T1000 (cell line): Measurements from ENCODE around the gene HAAO.

ENCODE experiments used
- DNase-seq: peaks from one replicate; lab custom pipeline; 2025; ENCODE audit warnings: mixed read lengths; lab: John Stamatoyannopoulos, UW

Gene HAAO

DNA sequence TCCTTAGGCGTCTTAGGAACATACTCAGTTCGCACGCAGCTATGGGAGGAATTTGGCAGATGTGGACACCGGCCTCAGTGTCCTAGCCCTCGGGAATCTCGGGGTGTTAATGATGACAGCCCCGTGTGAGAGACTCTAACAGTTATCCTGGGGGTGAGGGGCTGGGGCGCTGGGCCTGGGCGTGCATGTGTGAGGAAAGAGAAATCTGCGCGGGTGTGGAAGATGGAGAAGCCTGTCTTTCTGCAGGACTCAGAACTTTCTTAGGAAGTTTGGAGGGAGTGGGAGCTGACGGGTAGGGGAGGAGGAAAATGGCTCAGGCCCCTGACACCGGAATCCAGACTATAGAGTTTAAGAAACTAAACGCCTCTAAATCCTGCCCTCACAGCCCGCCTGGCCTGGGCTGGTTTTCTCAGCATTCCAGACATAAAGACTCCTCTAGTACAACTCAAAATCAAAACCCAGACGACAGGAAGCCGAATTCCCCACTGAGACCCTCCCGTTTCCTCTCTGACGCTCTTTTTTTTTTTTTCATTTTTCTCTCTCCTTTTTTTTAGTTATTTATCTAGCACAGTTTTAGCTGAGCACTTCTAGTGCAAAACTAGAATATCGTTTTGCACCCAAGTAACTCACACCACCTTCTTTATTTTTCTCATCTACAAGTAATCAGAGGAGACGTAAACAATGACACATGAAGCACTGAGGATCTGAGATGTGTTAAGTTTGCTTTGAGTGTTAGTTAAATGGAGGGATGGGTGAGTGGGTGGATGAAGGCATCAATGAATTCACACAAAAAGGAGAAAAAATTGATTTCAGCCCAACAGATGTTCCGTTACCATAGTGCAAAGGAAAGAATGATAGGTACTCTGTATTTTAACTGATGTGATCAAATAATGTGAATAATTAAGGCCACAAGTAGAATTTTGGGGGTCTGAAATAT lies 1.2 kb upstream of the HAAO start:
- no peak for DNase-seq

DNA sequence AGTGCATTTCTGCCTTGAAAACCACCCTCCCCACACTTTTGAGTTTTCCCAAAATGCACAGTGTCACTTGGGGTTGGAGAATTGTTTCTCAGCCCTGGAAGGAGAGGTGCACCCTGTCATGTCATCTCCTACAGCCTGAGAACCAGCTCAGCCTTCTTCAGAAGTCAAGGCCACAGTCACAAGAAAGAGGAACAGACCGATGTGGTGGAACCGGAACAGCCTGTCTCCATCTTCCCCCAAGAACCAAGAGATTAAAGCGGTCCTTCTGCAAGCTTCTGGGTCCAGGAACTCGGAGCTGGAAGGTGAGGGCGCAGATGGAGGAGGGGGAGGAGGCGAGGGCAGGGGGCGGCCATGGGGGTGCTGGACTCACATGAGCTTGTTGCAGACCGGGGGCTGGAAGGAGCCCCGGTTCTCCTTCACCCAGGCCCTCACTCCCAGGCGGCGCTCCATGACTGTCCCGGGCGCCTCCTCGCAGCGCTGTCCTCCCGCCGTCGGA lies 248 bp downstream of the HAAO start:
- no peak for DNase-seq

DNA sequence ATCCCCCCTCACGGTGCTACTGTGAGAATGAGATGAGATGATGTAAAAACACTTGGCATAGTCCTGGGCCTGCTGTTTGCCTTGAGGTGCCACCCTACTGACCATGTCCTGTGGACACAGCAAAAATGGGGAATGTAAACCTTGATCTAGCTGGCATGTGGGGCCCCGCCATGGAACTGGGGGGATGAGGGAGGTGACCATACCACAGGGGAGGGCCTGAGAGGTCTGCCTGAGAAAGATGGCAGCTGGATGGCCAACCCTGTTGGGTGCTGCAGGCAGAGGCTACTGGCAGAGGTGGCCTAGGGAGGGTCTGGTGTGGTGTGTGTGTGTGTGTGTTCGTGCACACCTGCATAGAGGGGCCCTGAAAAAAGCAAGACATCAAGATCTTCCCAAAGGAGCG lies 777 bp downstream of the HAAO start:
- no peak for DNase-seq

DNA sequence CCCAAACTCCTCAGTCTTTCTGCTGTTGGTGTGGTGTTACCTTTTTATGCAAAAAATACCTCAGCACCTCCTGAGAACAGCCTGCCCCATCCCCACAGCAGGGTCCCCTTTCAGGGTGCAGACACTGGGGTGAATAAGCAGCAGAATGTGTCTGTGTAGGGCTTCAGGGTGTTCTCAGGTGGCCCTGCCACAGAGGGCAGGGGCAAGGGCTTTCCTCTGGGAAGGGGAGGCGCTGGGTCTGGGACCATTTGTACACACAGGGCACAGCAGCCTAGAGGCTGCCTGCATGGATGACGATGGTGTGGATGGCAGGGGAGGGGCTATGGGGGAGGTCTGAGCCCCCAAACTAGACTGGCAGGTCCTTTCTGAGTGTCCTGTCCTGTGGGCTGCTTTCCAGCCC lies 2.6 kb downstream of the HAAO start:
- DNase-seq = no peak

DNA sequence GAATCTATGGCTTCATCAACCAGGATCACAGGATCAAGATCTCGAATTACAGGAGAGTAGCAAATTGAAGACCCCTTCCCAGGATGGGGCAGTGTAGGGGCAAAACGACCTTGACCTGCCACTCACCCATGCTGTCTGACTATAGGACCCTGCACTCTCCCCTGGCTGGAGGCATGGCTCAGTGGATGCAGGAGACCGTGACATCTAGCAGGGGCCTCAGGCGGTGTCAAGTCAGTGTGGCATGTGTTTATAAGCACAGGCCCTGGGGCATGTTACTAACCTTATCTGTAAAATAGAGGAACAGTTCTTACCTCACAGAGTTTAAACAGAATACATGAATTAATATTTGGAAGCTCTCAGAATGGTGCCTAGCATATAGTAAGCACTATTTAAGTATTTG lies 3.5 kb downstream of the HAAO start:
- DNase-seq = no peak

DNA sequence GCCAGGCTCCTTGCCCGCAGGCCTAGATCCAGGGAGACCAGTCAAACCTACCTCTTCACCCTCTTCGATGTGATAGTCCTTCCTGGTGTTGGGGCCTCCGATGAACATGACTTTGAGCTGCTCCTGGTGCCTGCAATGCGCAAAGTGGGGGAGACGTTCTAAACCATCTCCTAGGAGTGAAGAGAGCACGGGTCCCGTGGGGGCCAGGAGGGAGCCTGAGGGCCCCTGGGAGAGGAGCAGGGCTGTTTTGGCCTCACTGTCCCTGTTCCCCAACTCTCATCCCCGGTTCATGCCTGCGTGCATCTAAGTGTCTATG lies 3.9 kb downstream of the HAAO start:
- DNase-seq = no peak

DNA sequence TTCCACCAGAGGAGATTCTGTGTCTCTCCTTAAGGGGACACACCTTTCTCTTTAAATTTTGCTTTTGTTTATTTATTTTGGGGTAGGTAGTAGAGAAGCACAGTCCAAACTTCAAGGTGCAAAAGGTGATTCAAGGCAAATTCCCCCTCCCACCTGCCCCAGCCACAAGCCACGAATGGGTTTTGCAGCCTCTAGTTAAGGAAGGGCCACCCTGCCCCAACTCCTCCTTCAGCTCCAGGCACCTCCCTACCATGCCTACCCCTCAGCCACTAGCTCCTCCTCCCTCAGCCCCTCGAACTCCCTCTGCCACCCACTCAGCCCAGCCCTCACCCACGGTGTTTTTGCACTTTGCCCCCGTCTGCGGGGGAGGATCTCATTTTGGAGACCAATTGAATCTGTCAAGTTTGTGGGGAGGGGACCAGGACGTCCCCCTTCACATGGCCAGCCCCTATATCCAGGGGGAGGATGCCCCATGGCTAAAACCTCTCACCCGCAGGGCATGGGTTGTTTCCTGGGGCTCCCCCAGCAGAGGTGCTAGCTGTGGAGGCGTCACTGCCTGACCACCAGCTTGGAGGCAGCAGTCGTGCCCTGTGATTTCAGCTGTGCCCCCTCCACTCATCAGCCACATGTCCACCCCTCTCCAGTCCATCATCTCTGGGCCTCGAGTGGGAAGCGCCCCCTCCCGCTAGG lies 4.5 kb downstream of the HAAO start:
- DNase-seq = no peak

DNA sequence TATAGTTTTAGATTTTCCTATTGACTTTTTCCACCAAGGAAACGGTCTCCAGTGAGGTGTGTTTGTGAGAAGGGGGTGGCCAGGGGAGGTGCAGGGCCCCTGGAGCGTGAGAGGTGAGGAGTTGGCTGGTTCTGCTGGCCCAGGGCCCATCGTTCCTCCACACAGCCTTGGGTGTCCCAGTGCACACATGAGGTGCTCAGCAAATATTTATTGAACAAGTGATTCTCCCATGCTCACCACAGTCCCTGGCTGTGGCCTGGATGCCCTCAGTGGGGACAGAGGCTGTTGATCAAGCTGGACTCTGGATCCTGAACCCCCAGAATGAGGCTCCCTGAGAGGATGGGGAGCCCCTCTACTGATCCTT lies 5.0 kb downstream of the HAAO start:
- DNase-seq = no peak

DNA sequence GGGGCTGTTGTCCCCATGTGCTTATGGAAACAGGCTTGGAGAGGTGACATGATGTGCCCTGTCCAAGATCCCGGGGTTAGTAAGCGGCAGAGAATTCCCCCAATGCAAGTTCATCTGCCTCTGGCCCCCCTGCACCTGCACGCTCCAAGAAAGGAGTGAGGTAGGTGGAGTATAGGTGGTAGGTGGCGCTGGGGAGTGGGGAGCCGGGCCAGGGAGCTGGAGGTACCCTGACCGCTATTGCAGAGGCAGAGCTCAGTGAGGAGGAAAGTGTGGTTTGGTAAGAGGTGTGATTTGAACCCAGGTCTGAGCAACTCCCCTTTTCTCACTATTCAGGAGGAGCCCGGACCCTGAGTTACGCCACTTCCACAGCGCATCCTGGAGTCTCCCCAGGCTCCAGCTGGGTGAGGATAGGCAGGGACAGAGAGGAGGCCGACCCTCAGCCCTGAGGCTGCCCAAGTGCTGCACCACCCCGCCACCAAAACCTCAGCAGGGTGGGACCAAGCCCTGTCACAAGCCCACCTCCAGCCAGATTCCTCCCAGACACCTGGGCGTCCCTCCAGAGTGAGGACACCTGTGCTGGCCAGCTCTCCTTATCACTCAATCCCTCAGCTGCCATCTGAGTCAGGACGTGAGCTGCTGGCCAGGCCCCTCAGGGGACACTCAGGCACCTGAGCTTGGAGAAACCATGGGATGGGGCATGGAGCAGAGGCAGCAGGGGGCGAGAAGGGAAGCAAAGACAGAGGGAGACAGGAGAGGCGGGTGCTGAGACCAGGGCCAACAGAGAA lies 5.6 kb downstream of the HAAO start:
- no peak for DNase-seq

DNA sequence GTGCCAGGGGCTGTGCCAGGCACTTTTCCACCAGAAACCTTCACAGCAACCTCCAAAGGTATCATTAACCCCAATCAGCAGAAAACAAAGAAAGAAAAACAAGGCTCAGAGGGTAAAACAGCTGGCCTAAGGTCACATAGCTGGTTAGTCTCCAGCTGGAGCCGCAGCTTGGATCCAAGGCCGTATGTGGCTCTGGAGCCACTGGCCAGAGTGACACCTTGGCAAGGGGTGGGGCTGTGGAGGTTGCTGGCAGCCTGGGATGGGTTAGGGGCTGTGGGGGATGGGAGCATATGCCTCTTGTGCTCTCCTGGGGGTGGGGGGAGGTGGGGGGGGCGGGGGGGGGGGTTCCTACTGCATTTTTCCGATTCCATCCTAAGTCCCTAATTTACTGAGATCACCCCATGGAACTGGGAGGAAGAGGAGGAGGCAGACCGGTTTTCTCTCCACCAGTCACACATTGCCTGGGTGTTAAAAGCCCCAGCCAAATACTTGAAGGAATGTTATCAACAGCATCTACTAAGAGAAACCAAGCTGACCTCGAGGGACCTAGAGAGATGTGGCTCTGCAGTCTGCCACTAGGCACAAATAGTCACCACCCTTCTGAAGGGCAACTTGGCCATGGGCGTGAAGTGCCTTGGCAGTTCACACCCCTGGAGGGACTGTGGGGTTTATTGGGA lies 8.0 kb downstream of the HAAO start:
- DNase-seq = no peak

DNA sequence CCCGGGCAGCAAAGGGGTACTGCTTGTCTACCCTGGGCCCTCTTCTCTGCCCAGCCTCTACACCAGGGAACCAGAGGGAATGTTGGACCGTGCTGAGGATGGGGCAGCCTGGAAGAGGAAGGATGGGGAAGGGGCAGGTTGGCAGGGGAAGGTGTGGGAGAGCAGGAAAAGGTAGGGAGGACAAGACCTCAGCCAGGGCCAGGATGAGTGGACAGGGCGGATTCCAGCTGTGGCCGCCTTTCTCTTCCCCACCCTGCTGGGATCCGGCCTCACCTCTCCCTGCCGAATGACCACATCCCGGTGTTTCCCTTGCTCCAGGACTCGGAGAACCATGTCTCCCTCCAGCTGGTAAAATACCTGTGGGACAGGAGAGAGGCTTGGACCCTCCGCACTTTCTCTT lies 8.9 kb downstream of the HAAO start:
- DNase-seq = no peak

DNA sequence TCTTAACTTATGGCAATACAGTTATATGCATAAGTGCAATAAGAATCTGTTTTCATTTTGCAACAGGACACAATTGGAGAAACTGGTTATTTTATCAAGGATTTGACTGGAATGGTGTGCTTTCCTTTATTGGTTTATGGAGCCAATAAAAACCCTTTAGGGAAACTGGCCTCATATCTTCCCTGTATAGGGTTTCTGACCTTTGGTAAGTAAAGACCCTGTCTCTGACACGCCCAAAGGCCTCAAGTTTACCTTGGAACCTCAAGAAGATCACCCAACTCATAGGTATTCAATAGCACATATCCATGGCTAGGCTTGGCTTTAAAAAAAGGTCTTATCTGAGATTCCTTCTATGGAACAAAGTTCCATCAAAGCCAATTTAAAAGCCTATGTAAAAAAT lies 11.2 kb downstream of the HAAO start:
- no peak for DNase-seq

DNA sequence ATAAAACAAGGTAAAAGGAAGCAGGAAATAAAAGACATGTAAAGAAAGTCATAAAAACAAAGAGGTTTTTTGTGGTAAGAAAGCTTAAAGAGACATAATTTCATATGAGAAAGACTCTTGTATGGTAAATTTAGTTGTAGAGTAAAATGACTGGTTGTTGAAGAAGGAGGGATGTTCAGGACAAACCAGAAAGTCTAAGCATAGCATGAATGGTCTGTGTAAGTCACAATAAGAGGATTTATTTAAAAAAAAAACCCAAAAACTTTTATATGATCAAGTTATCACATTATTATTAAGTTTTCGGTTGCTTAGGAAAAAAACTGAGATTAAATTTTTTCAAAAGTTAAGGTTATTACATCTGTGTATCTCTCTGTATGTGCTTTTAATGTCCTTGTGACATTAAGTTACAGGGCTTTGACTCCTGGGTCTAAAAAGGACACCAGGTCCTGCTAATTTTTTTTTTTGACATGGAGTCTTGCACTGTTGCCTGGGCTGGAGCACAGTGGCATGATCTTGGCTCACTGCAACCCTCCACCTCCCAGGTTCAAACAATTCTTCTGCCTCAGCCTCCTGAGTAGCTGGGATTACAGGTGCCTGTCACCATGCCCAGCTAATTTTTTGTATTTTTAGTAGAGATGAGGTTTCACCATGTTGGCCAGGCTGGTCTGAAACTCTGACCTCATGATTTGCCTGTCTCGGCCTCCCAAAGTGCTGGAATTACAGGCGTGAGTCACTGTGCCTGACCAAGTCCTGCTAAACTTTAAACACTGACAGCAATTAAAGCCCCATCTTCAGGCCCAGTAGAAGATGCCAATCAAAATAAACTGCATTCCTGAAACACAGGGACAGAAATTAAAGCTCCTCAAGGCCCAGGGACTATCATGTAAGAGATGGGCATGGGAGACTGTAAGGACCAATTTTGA lies 14.2 kb downstream of the HAAO start:
- DNase-seq = peak; percentile 26

DNA sequence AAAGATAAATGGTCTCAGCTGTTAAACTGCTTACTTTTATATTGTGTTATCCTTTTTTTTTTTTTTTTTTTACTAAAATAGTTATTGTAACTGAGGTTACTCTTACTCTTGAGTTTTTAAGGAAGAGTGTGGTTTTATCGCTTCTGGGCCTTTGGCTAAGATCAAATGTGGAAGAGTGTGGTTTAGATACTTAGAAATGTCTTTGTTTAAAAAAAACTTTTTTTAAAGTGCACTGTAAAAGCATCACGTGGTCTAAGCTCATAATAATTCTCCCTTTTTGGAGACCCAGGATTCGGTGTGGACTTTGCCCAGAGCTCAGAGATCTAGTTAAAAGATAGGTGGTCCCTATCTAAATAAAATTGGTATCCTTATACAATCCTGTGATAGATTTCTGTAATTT lies 16.6 kb downstream of the HAAO start:
- DNase-seq = no peak

DNA sequence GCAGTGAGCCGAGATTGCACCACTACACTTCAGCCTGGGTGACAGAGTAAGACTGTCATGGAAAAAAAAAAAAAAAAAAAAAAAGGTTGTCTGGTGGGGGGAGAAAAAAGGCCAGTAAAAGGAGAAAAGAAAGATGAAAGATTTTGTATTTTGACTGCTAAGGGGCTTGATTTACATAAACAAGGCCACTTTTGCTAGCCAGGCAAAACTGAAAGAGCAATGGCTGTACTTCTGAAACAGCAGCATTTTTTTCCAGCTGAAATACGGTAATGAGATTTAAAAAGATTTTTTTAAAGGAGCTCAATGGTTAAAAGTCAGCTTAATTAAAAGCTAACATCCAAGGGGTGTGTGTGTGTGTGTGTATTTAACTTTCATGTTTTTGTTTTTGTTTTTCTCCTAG lies 17.2 kb downstream of the HAAO start:
- no peak for DNase-seq

DNA sequence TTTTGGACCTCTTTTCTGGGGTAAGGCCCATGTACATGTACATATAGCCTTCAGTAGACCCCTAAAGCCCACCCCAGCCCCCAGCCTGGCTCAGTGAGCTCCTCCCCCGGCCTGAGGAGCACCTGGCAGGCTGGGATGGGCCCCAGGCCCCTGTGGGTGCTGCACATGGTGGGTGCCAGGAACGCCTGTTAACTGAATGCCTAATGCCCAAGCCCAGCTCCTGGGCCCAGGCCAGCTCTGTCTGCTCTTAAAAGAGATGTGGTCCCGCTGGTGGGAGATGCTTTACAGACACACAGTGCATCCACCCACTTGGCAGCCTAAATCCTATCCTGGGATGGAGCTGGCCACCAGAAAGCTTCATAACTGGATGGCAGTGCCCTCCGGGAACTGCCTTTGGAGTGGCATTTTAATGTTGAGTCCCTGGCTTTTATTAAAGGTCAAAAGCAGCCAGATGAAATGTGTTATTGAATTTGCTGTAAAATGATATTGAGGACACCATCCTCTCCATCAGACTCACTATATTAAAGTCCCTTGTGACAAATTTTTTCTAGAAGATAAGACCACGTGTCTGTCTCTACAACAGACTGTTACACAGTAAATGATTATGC lies 20.7 kb downstream of the HAAO start:
- no peak for DNase-seq

DNA sequence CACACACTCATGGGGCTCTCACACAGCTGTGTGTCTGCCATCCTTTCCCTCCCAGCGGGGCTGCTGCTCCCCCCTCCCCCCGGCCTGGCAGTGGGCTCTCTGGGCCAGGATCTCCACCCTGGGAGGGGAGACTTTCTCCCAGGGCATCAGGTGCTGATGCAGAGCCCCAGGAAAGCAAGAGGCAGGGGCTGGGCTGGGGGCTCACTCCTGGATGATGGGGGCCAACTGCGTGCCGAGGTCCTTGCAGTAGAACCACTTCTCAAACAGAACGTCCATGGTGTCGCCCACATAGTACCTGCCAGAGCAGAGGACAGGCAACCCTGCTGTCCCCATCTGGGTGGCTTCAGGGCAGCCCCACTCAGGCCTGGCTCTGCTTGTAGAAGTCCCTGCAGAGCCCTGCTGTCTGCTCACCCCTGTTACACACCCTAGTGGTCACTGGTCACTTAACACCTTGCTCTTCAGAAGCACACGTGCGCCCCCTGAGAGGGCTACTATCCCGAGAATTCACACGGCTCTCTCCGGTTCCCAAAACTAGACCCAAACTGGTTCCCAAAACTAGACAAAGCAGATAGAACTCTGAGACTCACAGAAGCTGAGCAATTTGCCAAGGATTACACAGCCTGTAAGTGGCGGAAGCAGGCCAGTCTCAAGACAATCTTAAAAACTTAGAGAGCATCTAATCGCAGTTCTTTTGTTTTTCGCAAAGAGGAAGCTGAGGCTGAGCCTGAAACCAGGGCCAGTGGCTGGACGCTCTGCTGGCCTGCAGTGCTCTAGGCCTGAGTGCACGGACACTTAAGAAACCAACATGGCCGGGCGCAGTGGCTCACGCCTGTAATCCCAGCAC lies 21.9 kb downstream of the HAAO start:
- no peak for DNase-seq

DNA sequence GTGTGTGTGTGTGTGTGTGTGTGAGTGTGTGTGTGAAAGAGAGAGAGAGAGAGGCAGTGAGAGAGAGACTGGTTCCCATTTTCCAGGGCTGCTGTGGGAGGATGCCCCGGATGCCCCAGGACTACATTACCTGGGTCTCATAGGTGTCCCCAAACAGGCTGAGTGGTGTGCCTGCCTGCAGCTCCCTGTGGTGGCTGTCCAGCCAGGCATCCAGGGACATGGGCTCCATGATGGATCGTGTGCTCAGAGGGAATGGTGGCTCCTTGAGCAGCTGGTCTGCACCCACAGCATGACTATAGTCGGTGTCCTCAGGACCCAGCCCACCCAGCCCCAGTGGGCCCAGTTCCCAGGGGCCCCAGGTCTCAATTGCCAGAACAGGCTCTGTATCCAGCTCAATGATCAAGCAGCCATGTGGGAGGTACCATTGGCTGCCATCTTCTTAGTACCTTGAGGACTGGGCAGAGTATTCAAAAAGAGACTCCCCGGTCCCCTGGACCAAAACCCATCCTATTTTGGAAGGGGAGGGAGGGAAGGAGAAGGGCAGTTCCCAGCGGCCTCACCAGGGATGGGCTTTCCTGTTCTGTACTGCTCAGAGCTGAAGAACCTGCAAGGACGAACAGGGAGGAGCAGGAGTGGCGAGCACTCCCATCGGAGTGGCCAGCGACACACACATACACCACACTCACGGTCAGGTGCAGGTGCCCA lies 22.6 kb downstream of the HAAO start:
- DNase-seq = no peak

DNA sequence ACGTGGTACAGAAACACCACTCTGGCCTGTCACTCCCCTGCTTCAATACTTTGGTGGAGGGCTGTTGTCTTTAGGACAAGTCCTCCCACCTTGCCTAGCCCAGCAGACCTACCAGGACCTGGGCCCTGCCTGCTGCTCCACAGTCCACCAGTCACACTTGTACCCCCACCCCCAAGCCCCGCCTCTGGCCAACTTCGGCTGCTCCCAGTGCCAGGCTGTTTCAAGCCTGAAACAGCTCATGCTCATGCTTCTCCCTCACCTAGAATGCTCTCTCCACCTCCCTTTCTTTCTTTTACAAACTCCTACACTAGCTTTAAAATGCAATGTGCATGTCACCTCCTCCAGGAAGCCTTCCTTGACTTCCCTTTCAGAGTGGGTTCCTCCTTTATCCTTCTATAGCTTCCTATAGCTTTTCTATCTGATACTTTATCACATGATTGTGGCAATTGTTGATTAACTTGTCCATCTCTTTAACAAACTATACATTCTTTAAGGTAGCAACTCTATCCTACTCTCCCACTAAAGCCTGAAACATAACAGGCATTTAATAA lies 23.6 kb downstream of the HAAO start:
- DNase-seq = no peak
